SK-N-SH (cell line): ENCODE measurements around the gene LIPE.

Experiments used
- CTCF ChIP-seq: fragments of 200-600 bp; sonication (generic); IDR thresholded peaks from 2 replicates; pipeline ENCODE4 v1.6.1; 2017; ENCODE audit warnings: antibody characterized with exemption, mild to moderate bottlenecking, moderate library complexity
- ELF1 ChIP-seq: IDR thresholded peaks from 2 replicates; pipeline ENCODE4 v1.4.0; 2012
- EP300 ChIP-seq, 2 experiments: IDR thresholded peaks; 2 replicates each; pipeline versions ENCODE4 v1.4.0 to v1.6.1; 2012; ENCODE audit warnings: borderline replicate concordance in 1 of 2, low read depth in 1 of 2, low read length in 1 of 2
- FOXJ3 ChIP-seq: sonication (generic); formaldehyde crosslinking; IDR thresholded peaks from 2 replicates; pipeline ENCODE4 v1.5.1; 2020; ENCODE audit warnings: mild to moderate bottlenecking, missing genetic modification reagents
- MEF2A ChIP-seq: IDR thresholded peaks from 2 replicates; pipeline ENCODE4 v1.4.0; 2012; ENCODE audit warnings: low read depth, borderline replicate concordance
- POLR2AphosphoS5 ChIP-seq: IDR thresholded peaks from 2 replicates; pipeline ENCODE4 v1.6.1; 2012; ENCODE audit warnings: low read depth, low read length
- RAD21 ChIP-seq: IDR thresholded peaks from 2 replicates; pipeline ENCODE4 v1.6.1; 2012; ENCODE audit warnings: mild to moderate bottlenecking, low read length
- RCOR1 ChIP-seq: fragments of 150-350 bp; IDR thresholded peaks from 2 replicates; pipeline ENCODE4 v1.6.1; 2017; ENCODE audit warnings: antibody characterized with exemption, low read length
- REST ChIP-seq: IDR thresholded peaks from 2 replicates; pipeline ENCODE4 v1.6.1; 2012; ENCODE audit warnings: mild to moderate bottlenecking, low read depth, low read length, moderate library complexity
- RFX5 ChIP-seq: IDR thresholded peaks from 2 replicates; pipeline ENCODE4 v1.6.1; 2012; ENCODE audit warnings: mild to moderate bottlenecking, improper control_type of control experiment, low read length
- TAF1 ChIP-seq: IDR thresholded peaks from 2 replicates; pipeline ENCODE4 v1.6.1; 2012; ENCODE audit warnings: low read depth, mild to moderate bottlenecking, low read length, moderate library complexity, borderline replicate concordance
- TEAD4 ChIP-seq: IDR thresholded peaks from 2 replicates; pipeline ENCODE4 v1.4.0; 2012; ENCODE audit warnings: mild to moderate bottlenecking, borderline replicate concordance; ENCODE audit not compliant: insufficient read depth
- USF2 ChIP-seq: fragments of 150-350 bp; IDR thresholded peaks from 2 replicates; pipeline ENCODE4 v1.6.1; 2017; ENCODE audit warnings: antibody characterized with exemption, low read length, low read depth, borderline replicate concordance
- YY1 ChIP-seq: IDR thresholded peaks from 2 replicates; pipeline ENCODE4 v1.4.0; 2012; ENCODE audit warnings: low read depth, mild to moderate bottlenecking

- TF ChIP-seq REST (no peak), CTCF (no peak), RFX5 (peak; percentile 87), ELF1 (peak; percentile 73), TEAD4 (no peak), MEF2A (no peak), USF2 (no peak), YY1 (no peak), TAF1 (peak; percentile 47), EP300 (IDR thresholded peaks at IDR 0.05; ENCODE audit: borderline replicate concordance in 1 of 2, low read depth in 1 of 2, low read length in 1 of 2) (no peak; a peak in 1 of 4 replicates), RCOR1 (no peak), RAD21 (no peak), POLR2AphosphoS5 (peak; percentile 87), FOXJ3 (CRISPR knock-in tag) (no peak)
These were observed 30.6 kb downstream of the LIPE start for GRCh38 chr19:42396381-42397262.
